HPDE6-E6E7 (cell line): Measurements from ENCODE around the gene TRPC5OS.

Experiments
- DNase-seq: peaks from one replicate; pipeline ENCODE4 v3.0.0; 2011; ENCODE audit warnings: missing footprints; ENCODE audit errors: extremely low spot score

TRPC5OS gene

DNA sequence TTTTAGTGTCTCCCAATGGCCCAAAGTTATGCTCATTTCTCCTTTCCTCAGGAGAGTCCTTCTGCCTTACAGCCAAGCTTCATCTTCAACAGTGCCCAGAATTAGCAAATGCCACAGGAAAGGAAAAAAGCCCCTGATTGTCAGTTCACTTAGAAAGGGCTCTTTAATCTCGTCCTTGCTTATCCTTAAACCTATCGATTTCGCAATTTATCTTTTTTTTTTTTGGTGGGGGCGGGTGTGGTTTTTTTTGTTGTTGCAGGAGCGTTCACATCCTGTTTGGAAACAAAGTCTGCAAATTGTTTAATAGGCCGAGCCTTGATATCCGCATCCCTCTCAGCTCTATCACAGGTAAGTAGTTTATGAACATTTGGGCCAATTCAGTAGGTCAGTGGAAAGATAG lies 20.2 kb downstream of the TRPC5OS start:
- no peak for DNase-seq

- DNase-seq = no peak
Measured at GRCh38 chrX:111914398-111915090, 38.6 kb downstream of the TRPC5OS start.

DNA sequence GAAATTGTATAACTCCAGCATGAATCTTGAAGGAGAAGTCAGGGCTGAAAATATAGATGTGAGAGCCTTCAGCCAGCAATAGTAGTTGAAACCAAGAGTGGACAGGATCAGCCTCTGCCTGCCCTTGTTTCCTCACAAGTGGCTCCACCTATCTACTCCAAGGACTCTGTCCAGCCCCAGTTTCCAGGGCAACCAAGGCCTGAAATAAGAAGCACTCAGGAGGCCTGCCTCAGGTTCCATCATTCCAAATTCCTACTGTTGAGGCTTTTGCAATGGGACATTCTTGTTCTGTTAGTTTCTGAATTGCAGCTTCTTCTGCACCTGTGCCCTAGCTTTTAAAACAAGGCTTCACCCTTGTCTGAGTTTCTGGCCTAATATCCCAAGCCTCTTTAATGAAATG lies 41.6 kb downstream of the TRPC5OS start:
- DNase-seq = no peak

GRCh38 chrX:111928456-111928855 lies 52.5 kb downstream of the TRPC5OS start:
- no peak for DNase-seq
